A673 (cell line): Measurements from ENCODE around the gene GNAS.

Experiments
- CTCF ChIP-seq: fragments of 300-800, 200-600 bp; sonication (generic); conservative IDR thresholded peaks from 2 replicates; pipeline ENCODE4 v1.5.1; 2017; ENCODE audit warnings: low read depth, mild to moderate bottlenecking, antibody characterized with exemption, low read length, moderate library complexity, mixed read lengths
- EZH2 ChIP-seq: fragments of 200-600 bp; sonication (generic); IDR thresholded peaks from 2 replicates; pipeline ENCODE4 v1.6.1; 2017; ENCODE audit warnings: borderline replicate concordance, low read depth, mild to moderate bottlenecking, mixed read lengths, antibody characterized with exemption, low read length; ENCODE audit not compliant: poor library complexity, severe bottlenecking

- no peak for TF ChIP-seq CTCF
- no peak for TF ChIP-seq EZH2
Measured at GRCh38 chr20:58909585-58909984, 57.1 kb downstream of the GNAS start.
